ENCODE data around the gene SMG9.

GRCh38 chr19:43767818-43768217, 13.1 kb upstream of the SMG9 start:
- no peak for TF ChIP-seq CTCF (IDR thresholded peaks at IDR 0.05)
- TF ChIP-seq POLR2A (IDR thresholded peaks at IDR 0.05): no peak
- TF ChIP-seq POLR2AphosphoS5 (IDR thresholded peaks at IDR 0.05): no peak
